ENCODE results near the gene MAP4K5. TPM values are rescaled to one million over a fixed set of nuclear protein-coding genes. Genes with fewer than 3 reads are reported as not detected.

MAP4K5 gene
- total RNA-seq, 1 experiment from 2014 or later: 33.1 TPM

GRCh38 chr14:50489851-50490250, 42.5 kb downstream of the MAP4K5 start:
- Histone ChIP-seq H3K27ac (ENCODE audit: low read length) (no peak overlapping the region), H3K27me3 (ENCODE audit: control insufficient read depth, insufficient read depth, low read length) (no peaks in the 10 kb centered on the region), H3K36me3 (ENCODE audit: control insufficient read depth, insufficient read depth, low read length) (no peaks in the 10 kb centered on the region), H3K9me3 (ENCODE audit: control insufficient read depth, insufficient read depth, low read depth, low read length) (no peaks in the 10 kb centered on the region), H3K4me1 (ENCODE audit: control insufficient read depth, insufficient read depth, low read length) (no peaks in the 10 kb centered on the region), H3K4me3 (ENCODE audit: low read depth in 2 of 2, low read length in 2 of 2) (no peak overlapping the region)
- BruUV-seq (replicated peaks): no TSS peak
- intact Hi-C loops (cut with micrococcal nuclease; ENCODE audit: unreplicated experiment): no loop called here
- DNase-seq (ENCODE audit: low read depth, low spot score) (no peak), ATAC-seq (no peak)
- ChIA-PET CTCF (no interaction called here), POLR2A (no interaction called here)
- in situ Hi-C loops (cut with HindIII; ENCODE audit: low pct_unique_long_range_greater_than_20kb, low sequenced_read_pairs): no loop called here
- TF ChIP-seq, protein P1, sequence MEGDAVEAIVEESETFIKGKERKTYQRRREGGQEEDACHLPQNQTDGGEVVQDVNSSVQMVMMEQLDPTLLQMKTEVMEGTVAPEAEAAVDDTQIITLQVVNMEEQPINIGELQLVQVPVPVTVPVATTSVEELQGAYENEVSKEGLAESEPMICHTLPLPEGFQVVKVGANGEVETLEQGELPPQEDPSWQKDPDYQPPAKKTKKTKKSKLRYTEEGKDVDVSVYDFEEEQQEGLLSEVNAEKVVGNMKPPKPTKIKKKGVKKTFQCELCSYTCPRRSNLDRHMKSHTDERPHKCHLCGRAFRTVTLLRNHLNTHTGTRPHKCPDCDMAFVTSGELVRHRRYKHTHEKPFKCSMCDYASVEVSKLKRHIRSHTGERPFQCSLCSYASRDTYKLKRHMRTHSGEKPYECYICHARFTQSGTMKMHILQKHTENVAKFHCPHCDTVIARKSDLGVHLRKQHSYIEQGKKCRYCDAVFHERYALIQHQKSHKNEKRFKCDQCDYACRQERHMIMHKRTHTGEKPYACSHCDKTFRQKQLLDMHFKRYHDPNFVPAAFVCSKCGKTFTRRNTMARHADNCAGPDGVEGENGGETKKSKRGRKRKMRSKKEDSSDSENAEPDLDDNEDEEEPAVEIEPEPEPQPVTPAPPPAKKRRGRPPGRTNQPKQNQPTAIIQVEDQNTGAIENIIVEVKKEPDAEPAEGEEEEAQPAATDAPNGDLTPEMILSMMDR (IDR thresholded peaks at IDR 0.05): no peak
- TF ChIP-seq REST (IDR thresholded peaks at IDR 0.05; ENCODE audit: insufficient read depth in 1 of 2, low read depth in 2 of 2, low read length in 1 of 2): no peak
- no peak for TF ChIP-seq SIN3A (IDR thresholded peaks at IDR 0.05; ENCODE audit: borderline replicate concordance, insufficient read depth, low read depth, low read length)

DNA sequence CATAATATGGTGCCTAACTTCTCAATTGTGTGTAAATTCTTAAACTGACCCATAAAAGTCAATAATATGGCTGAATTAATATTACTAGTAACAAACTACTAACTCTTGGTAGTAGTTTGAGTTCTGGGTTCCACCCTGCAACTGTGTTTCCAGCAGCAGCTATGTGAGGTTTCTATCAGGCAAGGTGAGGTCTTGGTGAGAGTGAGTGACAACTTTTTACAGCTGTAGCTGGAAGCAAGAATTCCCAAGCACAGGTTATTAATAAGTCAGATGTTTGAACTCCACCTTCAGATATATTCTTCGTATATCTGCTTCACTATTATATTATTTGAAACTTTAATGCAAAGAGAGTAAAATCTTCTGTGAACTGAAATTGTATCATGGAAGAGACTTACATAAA, 43.8 kb downstream of the MAP4K5 start:
- ChIA-PET CTCF (no interaction called here), POLR2A (no interaction called here)
- DNase-seq (ENCODE audit: low read depth, low spot score): no peak
- intact Hi-C loops (cut with micrococcal nuclease; ENCODE audit: unreplicated experiment) (no loop called here), in situ Hi-C loops (cut with HindIII; ENCODE audit: low pct_unique_long_range_greater_than_20kb, low sequenced_read_pairs) (no loop called here)
- Histone ChIP-seq H3K9me3 (ENCODE audit: control insufficient read depth, insufficient read depth, low read depth, low read length) (no peaks in the 10 kb centered on the region), H3K4me3 (ENCODE audit: low read depth in 2 of 2, low read length in 2 of 2) (no peak overlapping the region), H3K36me3 (ENCODE audit: control insufficient read depth, insufficient read depth, low read length) (no peaks in the 10 kb centered on the region; the same call in 1 of the 2 replicates), H3K27ac (ENCODE audit: low read length) (no peak overlapping the region), H3K27me3 (ENCODE audit: control insufficient read depth, insufficient read depth, low read length) (no peaks in the 10 kb centered on the region), H3K4me1 (ENCODE audit: control insufficient read depth, insufficient read depth, low read length) (no peaks in the 10 kb centered on the region)
- TF ChIP-seq SIN3A (IDR thresholded peaks at IDR 0.05; ENCODE audit: borderline replicate concordance, insufficient read depth, low read depth, low read length) (no peak), TCF7L2 (IDR thresholded peaks at IDR 0.05; ENCODE audit: low read depth, low read length) (no peak)
- TF ChIP-seq, protein P1 (IDR thresholded peaks at IDR 0.05): no peak
- BruUV-seq (replicated peaks): no TSS peak
- ATAC-seq: no peak

GRCh38 chr14:50479041-50479440, 53.3 kb downstream of the MAP4K5 start:
- ATAC-seq: no peak
- no peak for DNase-seq (ENCODE audit: low read depth, low spot score)
- no peaks in the 10 kb centered on the region for H3K4me1 ChIP-seq (ENCODE audit: control insufficient read depth, insufficient read depth, low read length)
- POLR2A ChIA-PET: no interaction called here
- H3K27me3 ChIP-seq (ENCODE audit: control insufficient read depth, insufficient read depth, low read length): no peaks in the 10 kb centered on the region
- in situ Hi-C loops (cut with HindIII; ENCODE audit: low pct_unique_long_range_greater_than_20kb, low sequenced_read_pairs) (no loop called here), intact Hi-C loops (cut with micrococcal nuclease; ENCODE audit: unreplicated experiment) (no loop called here)
- BruUV-seq (replicated peaks): TSS peak; percentile 14
- CTCF ChIA-PET: no interaction called here
- H3K4me3 ChIP-seq (ENCODE audit: low read depth in 2 of 2, low read length in 2 of 2): no peak overlapping the region
- TF ChIP-seq SIN3A (IDR thresholded peaks at IDR 0.05; ENCODE audit: borderline replicate concordance, insufficient read depth, low read depth, low read length) (no peak), POLR2AphosphoS5 (IDR thresholded peaks at IDR 0.05; ENCODE audit: low read depth, low read length) (no peak), REST (IDR thresholded peaks at IDR 0.05; ENCODE audit: insufficient read depth in 1 of 2, low read depth in 2 of 2, low read length in 1 of 2) (no peak), TCF7L2 (IDR thresholded peaks at IDR 0.05; ENCODE audit: low read depth, low read length) (no peak)
- TF ChIP-seq, protein P1 (IDR thresholded peaks at IDR 0.05): no peak
- H3K36me3 ChIP-seq (ENCODE audit: control insufficient read depth, insufficient read depth, low read length): peaks cover 3% of the 10 kb centered on the region; the same call in 1 of the 2 replicates
- peaks cover 13% of the 10 kb centered on the region; the same call in 1 of the 2 replicates for H3K9me3 ChIP-seq (ENCODE audit: control insufficient read depth, insufficient read depth, low read depth, low read length)
- no peak overlapping the region for H3K27ac ChIP-seq (ENCODE audit: low read length)

Data from Panc1 (cell line).